ENCODE results near the gene CXCL6.

The CXCL6 gene

GRCh38 chr4:73831569-73831968 is 4.9 kb upstream of the CXCL6 start:
- Histone ChIP-seq H3K9ac (ENCODE audit: low read length) (no peak overlapping the region), H3K79me2 (ENCODE audit: control insufficient read depth, insufficient read depth, low read length) (no peaks in the 10 kb centered on the region), H3K23ac (ENCODE audit: low read length) (no peak overlapping the region), H2BK120ac (ENCODE audit: low read depth, low read length) (no peak overlapping the region), H4K5ac (ENCODE audit: low read length) (no peak overlapping the region), H2BK5ac (ENCODE audit: low read length) (no peak overlapping the region), H3K79me1 (ENCODE audit: low read length) (no peaks in the 10 kb centered on the region), H3K4me3 (ENCODE audit: low read length) (no peak overlapping the region), H3K27me3 (ENCODE audit: insufficient read depth, low read length, poor library complexity) (no peaks in the 10 kb centered on the region), H3K27ac (ENCODE audit: low read depth, low read length) (no peak overlapping the region), H3K56ac (ENCODE audit: low read length) (no peak overlapping the region), H2AK5ac (ENCODE audit: low read length) (no peak overlapping the region), H4K8ac (ENCODE audit: low read depth, low read length) (no peak overlapping the region), H3K4me2 (ENCODE audit: low read length) (no peak overlapping the region), H3K18ac (ENCODE audit: low read length) (no peak overlapping the region), H3K4me1 (ENCODE audit: control insufficient read depth, low read depth, low read length) (no peaks in the 10 kb centered on the region), H3K36me3 (ENCODE audit: control insufficient read depth, insufficient read depth, low read length) (no peaks in the 10 kb centered on the region), H2BK15ac (replicated peaks; ENCODE audit: low read depth) (no peak overlapping the region), H3K4ac (ENCODE audit: low read depth, low read length) (no peak overlapping the region)
- WGBS (ENCODE audit: extremely low coverage, insufficient coverage, low lambda C conversion rate) = no CpG with 5 or more reads among the region's 2 CpGs
- DNase-seq = no peak

GRCh38 chr4:73832651-73833237 is 3.7 kb upstream of the CXCL6 start:
- Histone ChIP-seq H4K5ac (ENCODE audit: low read length) (no peak overlapping the region), H2AK5ac (ENCODE audit: low read length) (no peak overlapping the region), H3K23ac (ENCODE audit: low read length) (no peak overlapping the region), H3K18ac (ENCODE audit: low read length) (no peak overlapping the region), H3K79me2 (ENCODE audit: control insufficient read depth, insufficient read depth, low read length) (no peaks in the 10 kb centered on the region), H3K36me3 (ENCODE audit: control insufficient read depth, insufficient read depth, low read length) (no peaks in the 10 kb centered on the region), H3K79me1 (ENCODE audit: low read length) (no peaks in the 10 kb centered on the region), H2BK15ac (replicated peaks; ENCODE audit: low read depth) (no peak overlapping the region), H3K4me2 (ENCODE audit: low read length) (no peak overlapping the region), H3K27me3 (ENCODE audit: insufficient read depth, low read length, poor library complexity) (no peaks in the 10 kb centered on the region), H3K27ac (ENCODE audit: low read depth, low read length) (no peak overlapping the region), H4K8ac (ENCODE audit: low read depth, low read length) (no peak overlapping the region), H3K56ac (ENCODE audit: low read length) (no peak overlapping the region), H3K4ac (ENCODE audit: low read depth, low read length) (no peak overlapping the region), H3K9ac (ENCODE audit: low read length) (no peak overlapping the region), H3K4me1 (ENCODE audit: control insufficient read depth, low read depth, low read length) (no peaks in the 10 kb centered on the region), H2BK120ac (ENCODE audit: low read depth, low read length) (no peak overlapping the region), H2BK5ac (ENCODE audit: low read length) (no peak overlapping the region), H3K4me3 (ENCODE audit: low read length) (no peak overlapping the region)
- no CpG with 5 or more reads among the region's 1 CpG for WGBS (ENCODE audit: extremely low coverage, insufficient coverage, low lambda C conversion rate)
- no peak for DNase-seq

- Histone ChIP-seq H4K8ac (ENCODE audit: low read depth, low read length) (no peak overlapping the region), H2AK5ac (ENCODE audit: low read length) (no peak overlapping the region), H2BK5ac (ENCODE audit: low read length) (no peak overlapping the region), H3K79me1 (ENCODE audit: low read length) (no peaks in the 10 kb centered on the region), H3K9ac (ENCODE audit: low read length) (no peak overlapping the region), H3K23ac (ENCODE audit: low read length) (no peak overlapping the region), H3K36me3 (ENCODE audit: control insufficient read depth, insufficient read depth, low read length) (no peaks in the 10 kb centered on the region), H3K4me1 (ENCODE audit: control insufficient read depth, low read depth, low read length) (no peaks in the 10 kb centered on the region), H3K27ac (ENCODE audit: low read depth, low read length) (no peak overlapping the region), H2BK120ac (ENCODE audit: low read depth, low read length) (no peak overlapping the region), H3K79me2 (ENCODE audit: control insufficient read depth, insufficient read depth, low read length) (no peaks in the 10 kb centered on the region), H3K4me2 (ENCODE audit: low read length) (no peak overlapping the region), H3K27me3 (ENCODE audit: insufficient read depth, low read length, poor library complexity) (no peaks in the 10 kb centered on the region), H3K4ac (ENCODE audit: low read depth, low read length) (no peak overlapping the region), H4K5ac (ENCODE audit: low read length) (no peak overlapping the region), H3K18ac (ENCODE audit: low read length) (no peak overlapping the region), H3K56ac (ENCODE audit: low read length) (no peak overlapping the region), H3K4me3 (ENCODE audit: low read length) (no peak overlapping the region), H2BK15ac (replicated peaks; ENCODE audit: low read depth) (no peak overlapping the region)
- no peak for DNase-seq
- no CpG with 5 or more reads among the region's 5 CpGs for WGBS (ENCODE audit: extremely low coverage, insufficient coverage, low lambda C conversion rate)
Observed at GRCh38 chr4:73839071-73839470, 2.6 kb downstream of the CXCL6 start.

- Histone ChIP-seq H3K4me3 (ENCODE audit: low read length) (no peak overlapping the region), H3K23ac (ENCODE audit: low read length) (no peak overlapping the region), H3K79me1 (ENCODE audit: low read length) (no peaks in the 10 kb centered on the region), H3K56ac (ENCODE audit: low read length) (no peak overlapping the region), H2BK5ac (ENCODE audit: low read length) (no peak overlapping the region), H3K4ac (ENCODE audit: low read depth, low read length) (no peak overlapping the region), H3K36me3 (ENCODE audit: control insufficient read depth, insufficient read depth, low read length) (no peaks in the 10 kb centered on the region), H3K18ac (ENCODE audit: low read length) (no peak overlapping the region), H3K27me3 (ENCODE audit: insufficient read depth, low read length, poor library complexity) (no peaks in the 10 kb centered on the region), H4K8ac (ENCODE audit: low read depth, low read length) (no peak overlapping the region), H3K27ac (ENCODE audit: low read depth, low read length) (no peak overlapping the region), H2BK15ac (replicated peaks; ENCODE audit: low read depth) (no peak overlapping the region), H3K4me1 (ENCODE audit: control insufficient read depth, low read depth, low read length) (no peaks in the 10 kb centered on the region), H3K9ac (ENCODE audit: low read length) (no peak overlapping the region), H2AK5ac (ENCODE audit: low read length) (no peak overlapping the region), H4K5ac (ENCODE audit: low read length) (no peak overlapping the region), H2BK120ac (ENCODE audit: low read depth, low read length) (no peak overlapping the region), H3K4me2 (ENCODE audit: low read length) (no peak overlapping the region), H3K79me2 (ENCODE audit: control insufficient read depth, insufficient read depth, low read length) (no peaks in the 10 kb centered on the region)
- DNase-seq = no peak
- WGBS (ENCODE audit: extremely low coverage, insufficient coverage, low lambda C conversion rate) = no CpG with 5 or more reads among the region's 3 CpGs
Observed at GRCh38 chr4:73839715-73840114, 3.2 kb downstream of the CXCL6 start.

- no peaks in the 10 kb centered on the region for H3K27me3 ChIP-seq (ENCODE audit: insufficient read depth, low read length, poor library complexity)
- no CpG with 5 or more reads among the region's 4 CpGs for WGBS (ENCODE audit: extremely low coverage, insufficient coverage, low lambda C conversion rate)
- H2BK5ac ChIP-seq (ENCODE audit: low read length) = no peak overlapping the region
- no peaks in the 10 kb centered on the region for H3K36me3 ChIP-seq (ENCODE audit: control insufficient read depth, insufficient read depth, low read length)
- no peak overlapping the region for H3K4me2 ChIP-seq (ENCODE audit: low read length)
- no peak overlapping the region for H3K9ac ChIP-seq (ENCODE audit: low read length)
- H3K23ac ChIP-seq (ENCODE audit: low read length) = no peak overlapping the region
- no peak overlapping the region for H3K4ac ChIP-seq (ENCODE audit: low read depth, low read length)
- DNase-seq = no peak
- H3K79me1 ChIP-seq (ENCODE audit: low read length) = no peaks in the 10 kb centered on the region
- H3K56ac ChIP-seq (ENCODE audit: low read length) = no peak overlapping the region
- H2BK120ac ChIP-seq (ENCODE audit: low read depth, low read length) = no peak overlapping the region
- no peak overlapping the region for H2AK5ac ChIP-seq (ENCODE audit: low read length)
- H3K4me3 ChIP-seq (ENCODE audit: low read length) = no peak overlapping the region
- H4K5ac ChIP-seq (ENCODE audit: low read length) = no peak overlapping the region
- H3K27ac ChIP-seq (ENCODE audit: low read depth, low read length) = no peak overlapping the region
- no peak overlapping the region for H3K18ac ChIP-seq (ENCODE audit: low read length)
- no peaks in the 10 kb centered on the region for H3K4me1 ChIP-seq (ENCODE audit: control insufficient read depth, low read depth, low read length)
- H3K79me2 ChIP-seq (ENCODE audit: control insufficient read depth, insufficient read depth, low read length) = no peaks in the 10 kb centered on the region
- H2BK15ac ChIP-seq (replicated peaks; ENCODE audit: low read depth) = no peak overlapping the region
- no peak overlapping the region for H4K8ac ChIP-seq (ENCODE audit: low read depth, low read length)
Observed at GRCh38 chr4:73841243-73841925, 4.9 kb downstream of the CXCL6 start.

- no peak overlapping the region for H2BK15ac ChIP-seq (replicated peaks; ENCODE audit: low read depth)
- H3K27ac ChIP-seq (ENCODE audit: low read depth, low read length) = no peak overlapping the region
- no peak overlapping the region for H2BK120ac ChIP-seq (ENCODE audit: low read depth, low read length)
- no peak overlapping the region for H3K9ac ChIP-seq (ENCODE audit: low read length)
- H3K4me3 ChIP-seq (ENCODE audit: low read length) = no peak overlapping the region
- H3K36me3 ChIP-seq (ENCODE audit: control insufficient read depth, insufficient read depth, low read length) = no peaks in the 10 kb centered on the region
- H2BK5ac ChIP-seq (ENCODE audit: low read length) = no peak overlapping the region
- no peaks in the 10 kb centered on the region for H3K79me1 ChIP-seq (ENCODE audit: low read length)
- no peak overlapping the region for H3K4me2 ChIP-seq (ENCODE audit: low read length)
- no peak overlapping the region for H3K23ac ChIP-seq (ENCODE audit: low read length)
- no peak for DNase-seq
- no peaks in the 10 kb centered on the region for H3K4me1 ChIP-seq (ENCODE audit: control insufficient read depth, low read depth, low read length)
- H4K5ac ChIP-seq (ENCODE audit: low read length) = no peak overlapping the region
- no peaks in the 10 kb centered on the region for H3K79me2 ChIP-seq (ENCODE audit: control insufficient read depth, insufficient read depth, low read length)
- H2AK5ac ChIP-seq (ENCODE audit: low read length) = no peak overlapping the region
- no peaks in the 10 kb centered on the region for H3K27me3 ChIP-seq (ENCODE audit: insufficient read depth, low read length, poor library complexity)
- no peak overlapping the region for H3K18ac ChIP-seq (ENCODE audit: low read length)
- H3K4ac ChIP-seq (ENCODE audit: low read depth, low read length) = no peak overlapping the region
- H4K8ac ChIP-seq (ENCODE audit: low read depth, low read length) = no peak overlapping the region
- no peak overlapping the region for H3K56ac ChIP-seq (ENCODE audit: low read length)
Observed at GRCh38 chr4:73842696-73843095, 6.2 kb downstream of the CXCL6 start.

All from mesendoderm (in vitro differentiated cells).